GM12892 (cell line): ENCODE measurements around the gene UGT1A6.

Source experiments
- DNase-seq: peaks from one replicate; pipeline ENCODE4 v3.0.0; 2011; ENCODE audit not compliant: insufficient read length
- FAIRE-seq: peaks from 2 replicates; lab custom pipeline; 2011; peaks lifted over from hg19 to GRCh38; lab: Jason Lieb, UNC
- POLR2A ChIP-seq: IDR thresholded peaks from 2 replicates; pipeline ENCODE4 v1.6.1; 2011; ENCODE audit warnings: low read depth, low read length, control low read depth
- POLR2AphosphoS5 ChIP-seq: IDR thresholded peaks from 2 replicates; pipeline ENCODE4 v1.6.1; 2011; ENCODE audit warnings: low read depth, low read length, control low read depth
- TAF1 ChIP-seq: IDR thresholded peaks from 2 replicates; pipeline ENCODE4 v1.6.1; 2011; ENCODE audit warnings: low read depth, mild to moderate bottlenecking, control low read depth, low read length, borderline replicate concordance

UGT1A6 gene

GRCh38 chr2:233671290-233672161 lies 21.2 kb upstream of the UGT1A6 start, which contains the start of gene UGT1A9:
UGT1A9 (plus strand) TSS chr2:233671898; CDS start chr2:233671935, 37 bp downstream.
- DNase-seq (no peak), FAIRE-seq (no peak)
- TF ChIP-seq POLR2A (no peak), POLR2AphosphoS5 (no peak), TAF1 (no peak)

- TF ChIP-seq TAF1 (no peak), POLR2A (no peak), POLR2AphosphoS5 (no peak)
- DNase-seq (no peak), FAIRE-seq (no peak)
Measured at GRCh38 chr2:233672886-233673285, 19.8 kb upstream of the UGT1A6 start.

- TF ChIP-seq TAF1 (no peak), POLR2AphosphoS5 (no peak)
- FAIRE-seq = no peak
- DNase-seq = no peak
Measured at GRCh38 chr2:233673896-233674295, 18.8 kb upstream of the UGT1A6 start.

- TF ChIP-seq POLR2A = no peak
- TF ChIP-seq TAF1 = no peak
- TF ChIP-seq POLR2AphosphoS5 = no peak
- FAIRE-seq = no peak
Measured at GRCh38 chr2:233674314-233674713, 18.4 kb upstream of the UGT1A6 start.

GRCh38 chr2:233674995-233675394 lies 17.7 kb upstream of the UGT1A6 start:
- FAIRE-seq (no peak), DNase-seq (no peak)
- no peak for TF ChIP-seq TAF1
- TF ChIP-seq POLR2AphosphoS5 = no peak
- TF ChIP-seq POLR2A = no peak

More at GRCh38 chr2:233674314-233674713, 18.4 kb upstream of the UGT1A6 start:
- no peak for DNase-seq

- TF ChIP-seq POLR2A (no peak), TAF1 (no peak), POLR2AphosphoS5 (no peak)
- no peak for FAIRE-seq
Measured at GRCh38 chr2:233676046-233676445, 16.6 kb upstream of the UGT1A6 start.

GRCh38 chr2:233679196-233679595 lies 13.5 kb upstream of the UGT1A6 start:
- TF ChIP-seq POLR2A = no peak
- no peak for TF ChIP-seq POLR2AphosphoS5
- no peak for TF ChIP-seq TAF1
- DNase-seq (no peak), FAIRE-seq (no peak)

More at GRCh38 chr2:233676046-233676445, 16.6 kb upstream of the UGT1A6 start:
- no peak for DNase-seq

GRCh38 chr2:233680361-233681045 lies 12.2 kb upstream of the UGT1A6 start:
- DNase-seq = no peak
- TF ChIP-seq POLR2A (no peak), POLR2AphosphoS5 (no peak), TAF1 (no peak)

GRCh38 chr2:233681521-233682099 lies 11.1 kb upstream of the UGT1A6 start, which contains the start of gene UGT1A7:
UGT1A7 (plus strand) TSS chr2:233681901; CDS start chr2:233681938, 37 bp downstream.
- FAIRE-seq (no peak), DNase-seq (no peak)
- no peak for TF ChIP-seq POLR2A
- no peak for TF ChIP-seq POLR2AphosphoS5
- no peak for TF ChIP-seq TAF1

More at GRCh38 chr2:233680361-233681045, 12.2 kb upstream of the UGT1A6 start:
- FAIRE-seq = no peak

GRCh38 chr2:233684640-233685039 lies 8.1 kb upstream of the UGT1A6 start:
- TF ChIP-seq POLR2AphosphoS5 = no peak
- no peak for TF ChIP-seq TAF1
- TF ChIP-seq POLR2A = no peak
- FAIRE-seq (no peak), DNase-seq (no peak)

GRCh38 chr2:233686928-233687327 lies 5.8 kb upstream of the UGT1A6 start:
- DNase-seq (no peak), FAIRE-seq (no peak)
- TF ChIP-seq TAF1 (no peak), POLR2A (no peak), POLR2AphosphoS5 (no peak)
